Stromal cell of bone marrow (primary cell): ENCODE results near the gene ALPI.
"Not testable (repeated sequence)": the region's sequence is repeated elsewhere in the genome, so short reads cannot be mapped to it uniquely, and the experiment has no call there.

Experiments
- DNase-seq: peaks from one replicate; pipeline ENCODE4 v3.0.0-alpha.2; 2012; ENCODE audit warnings: low read depth

The ALPI gene

DNA sequence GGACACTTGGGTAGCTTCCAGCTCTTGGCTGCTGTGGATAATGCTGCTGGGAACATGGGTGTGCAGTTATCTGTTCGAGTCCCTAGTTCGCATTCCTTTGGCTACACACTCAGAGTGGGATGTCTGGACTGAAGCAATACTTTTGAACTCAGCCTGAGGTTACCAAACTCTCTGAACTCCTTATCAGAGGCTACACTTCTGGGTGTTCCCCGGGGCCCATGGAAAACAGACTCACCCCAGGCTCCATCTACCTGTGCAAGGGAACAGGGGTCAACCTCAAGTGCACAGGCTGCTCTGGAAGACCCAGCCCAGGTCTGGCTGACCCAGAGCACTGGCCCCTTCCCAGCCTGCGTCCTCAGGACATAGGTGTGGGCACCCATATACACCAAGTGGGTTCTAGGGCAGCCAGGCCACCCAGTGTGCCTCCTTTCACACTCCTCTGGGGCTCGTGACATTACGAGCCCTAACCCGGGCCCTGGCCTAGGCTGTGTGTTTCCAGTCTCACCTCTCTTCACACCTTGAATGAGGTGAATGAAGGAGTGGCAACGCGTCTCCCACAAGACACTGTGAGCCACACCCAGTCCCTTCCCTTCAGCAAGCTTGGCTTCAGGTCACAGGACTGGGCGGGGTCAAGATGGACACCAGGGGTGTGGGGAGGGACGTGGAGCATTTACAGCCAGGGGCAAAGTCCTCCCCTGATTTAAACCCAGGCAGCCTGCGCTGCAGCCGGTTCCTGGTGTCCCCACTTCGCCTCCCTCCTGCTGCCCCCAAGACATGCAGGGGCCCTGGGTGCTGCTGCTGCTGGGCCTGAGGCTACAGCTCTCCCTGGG lies at the start of gene ALPI:
TSS of gene ALPI (plus strand) at position 728 of the 830 bp plus-strand sequence. CDS start at position 775, 47 bp downstream.
- no peak for DNase-seq

- no peak for DNase-seq
These were observed 49.2 kb upstream of the ALPI start, which contains the start of gene ALPG for GRCh38 chr2:232406556-232407310. Gene ALPG, plus strand, starts transcription at chr2:232406844. Its CDS starts 51 bp downstream, at chr2:232406895.

- DNase-seq, result not testable (repeated sequence)
These were observed 48.4 kb upstream of the ALPI start for GRCh38 chr2:232407428-232408150.

DNA sequence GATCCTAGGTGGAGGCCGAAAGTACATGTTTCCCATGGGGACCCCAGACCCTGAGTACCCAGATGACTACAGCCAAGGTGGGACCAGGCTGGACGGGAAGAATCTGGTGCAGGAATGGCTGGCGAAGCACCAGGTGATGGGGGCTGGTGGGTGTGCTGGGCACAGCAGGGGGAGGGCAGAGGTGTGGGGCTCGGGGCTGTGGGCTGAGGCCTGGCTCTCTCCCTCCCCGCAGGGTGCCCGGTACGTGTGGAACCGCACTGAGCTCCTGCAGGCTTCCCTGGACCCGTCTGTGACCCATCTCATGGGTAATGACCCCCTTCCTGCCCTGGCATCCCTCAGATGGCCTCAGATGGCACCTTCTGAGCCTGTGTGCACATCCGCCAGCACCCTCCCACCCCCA lies 47.7 kb upstream of the ALPI start:
- DNase-seq, result not testable (repeated sequence)

- not testable (repeated sequence) for DNase-seq
These were observed 46.3 kb upstream of the ALPI start for GRCh38 chr2:232409617-232410016.

DNA sequence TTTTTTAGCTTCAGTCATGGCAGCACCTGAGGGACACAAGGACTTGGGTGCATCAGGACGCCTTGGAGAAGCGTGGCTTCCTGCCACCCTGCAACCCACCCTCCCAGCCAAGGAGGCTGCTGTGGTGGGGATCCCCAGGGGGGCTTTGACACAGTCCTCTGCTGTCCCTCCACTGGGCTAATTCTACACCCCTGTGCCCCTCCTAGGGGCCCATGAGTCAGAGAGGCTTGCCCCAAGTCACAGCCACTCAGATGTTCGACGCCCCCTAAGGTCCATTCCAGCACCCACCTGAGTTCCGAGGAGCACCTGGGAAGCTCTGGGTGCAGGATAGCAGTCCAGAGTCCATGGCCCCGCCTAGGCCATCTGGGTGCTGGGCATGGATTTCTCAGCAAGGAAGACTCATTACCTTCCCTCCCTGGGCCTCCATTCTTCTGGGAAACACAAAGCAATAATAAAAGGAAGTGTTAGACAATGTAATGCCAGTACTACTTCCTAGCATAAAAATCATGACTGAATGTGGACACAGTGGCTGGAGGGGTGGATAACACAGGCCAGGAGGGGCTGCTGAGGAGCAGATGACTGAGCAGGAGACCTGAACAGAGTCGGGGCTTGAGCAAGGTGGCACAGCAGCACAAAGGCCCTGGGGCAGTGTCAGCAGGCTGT lies 45.6 kb upstream of the ALPI start:
- DNase-seq, result no peak

DNA sequence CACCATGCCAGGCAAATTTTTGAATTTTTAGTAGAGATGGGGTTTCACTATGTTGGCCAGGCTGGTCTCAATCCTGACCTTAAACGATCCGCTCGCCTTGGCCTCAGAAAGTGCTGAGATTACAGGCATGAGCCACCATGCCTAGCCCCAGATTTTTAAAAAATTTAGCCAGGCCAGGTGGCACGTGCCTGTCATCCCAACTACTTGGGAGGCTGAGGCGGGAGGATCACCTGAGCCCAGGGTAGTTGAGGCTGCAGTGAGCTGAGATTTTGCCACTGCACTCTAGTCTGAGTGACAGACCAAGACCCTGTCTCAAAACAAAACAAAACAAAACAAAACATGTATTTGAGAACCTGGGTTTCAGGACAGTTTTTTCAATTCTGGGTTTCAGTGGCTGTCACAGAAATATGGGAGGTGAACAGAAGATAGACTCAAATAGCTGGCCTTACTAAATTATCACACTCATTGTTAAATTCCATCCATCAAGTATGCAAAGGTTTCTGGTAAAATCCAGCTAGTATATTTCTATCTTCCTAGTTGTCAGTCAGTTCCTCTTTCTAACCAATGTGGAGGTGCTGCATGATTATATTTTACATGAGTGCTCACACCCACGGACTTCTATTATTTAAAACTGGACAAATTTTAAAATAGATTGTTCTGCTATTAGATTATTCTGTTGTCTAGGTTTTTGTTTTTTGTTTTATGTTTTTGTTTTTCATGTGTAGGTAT lies 43.9 kb upstream of the ALPI start:
- DNase-seq, result no peak

DNA sequence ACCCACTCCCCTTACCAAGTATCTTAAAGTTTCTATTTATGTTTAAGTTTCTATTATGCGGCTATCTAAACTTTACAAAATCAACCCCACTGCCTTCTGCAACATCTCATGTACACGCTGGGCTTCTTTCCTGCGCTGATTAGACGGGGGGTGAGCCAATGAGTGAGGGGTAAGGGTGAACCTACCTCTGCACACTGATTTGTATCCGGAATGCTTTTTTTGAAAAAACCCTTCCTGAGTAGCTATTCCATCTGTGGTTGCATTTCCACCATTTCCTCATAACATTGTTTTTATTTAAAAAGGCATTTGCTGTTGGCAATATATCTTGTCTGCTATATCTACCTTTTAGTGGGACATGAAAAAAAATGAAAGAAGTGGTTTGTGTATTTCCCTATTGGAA lies 43.0 kb upstream of the ALPI start:
- no peak for DNase-seq

DNA sequence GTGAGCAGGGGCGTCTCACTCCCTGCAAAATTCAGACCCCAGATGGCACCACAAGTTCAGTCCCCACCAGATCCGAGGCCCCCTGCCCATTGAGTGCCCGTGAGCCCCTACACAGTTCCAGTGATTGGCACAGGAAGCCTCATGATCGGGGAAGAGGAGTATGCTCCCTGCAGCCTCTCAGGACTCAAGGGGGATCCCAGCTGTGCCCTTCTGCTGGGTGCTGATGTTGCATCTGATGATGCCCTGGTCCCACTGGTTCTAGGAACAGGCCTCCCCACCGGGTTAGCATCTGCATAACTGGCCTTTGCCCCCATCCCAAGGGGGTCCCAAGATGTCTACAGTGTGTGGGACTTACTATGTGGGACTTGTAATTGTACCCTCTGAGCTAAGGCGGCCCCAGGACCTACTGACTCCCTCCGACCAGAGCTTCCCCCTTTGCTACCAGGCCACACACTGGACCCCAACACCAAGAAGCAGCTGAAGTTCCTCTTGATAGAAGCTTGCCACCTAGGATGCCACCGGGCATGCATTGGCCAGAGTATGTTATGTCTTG lies 40.7 kb upstream of the ALPI start:
- no peak for DNase-seq

GRCh38 chr2:232415736-232416520 lies 40.0 kb upstream of the ALPI start:
- no peak for DNase-seq

DNA sequence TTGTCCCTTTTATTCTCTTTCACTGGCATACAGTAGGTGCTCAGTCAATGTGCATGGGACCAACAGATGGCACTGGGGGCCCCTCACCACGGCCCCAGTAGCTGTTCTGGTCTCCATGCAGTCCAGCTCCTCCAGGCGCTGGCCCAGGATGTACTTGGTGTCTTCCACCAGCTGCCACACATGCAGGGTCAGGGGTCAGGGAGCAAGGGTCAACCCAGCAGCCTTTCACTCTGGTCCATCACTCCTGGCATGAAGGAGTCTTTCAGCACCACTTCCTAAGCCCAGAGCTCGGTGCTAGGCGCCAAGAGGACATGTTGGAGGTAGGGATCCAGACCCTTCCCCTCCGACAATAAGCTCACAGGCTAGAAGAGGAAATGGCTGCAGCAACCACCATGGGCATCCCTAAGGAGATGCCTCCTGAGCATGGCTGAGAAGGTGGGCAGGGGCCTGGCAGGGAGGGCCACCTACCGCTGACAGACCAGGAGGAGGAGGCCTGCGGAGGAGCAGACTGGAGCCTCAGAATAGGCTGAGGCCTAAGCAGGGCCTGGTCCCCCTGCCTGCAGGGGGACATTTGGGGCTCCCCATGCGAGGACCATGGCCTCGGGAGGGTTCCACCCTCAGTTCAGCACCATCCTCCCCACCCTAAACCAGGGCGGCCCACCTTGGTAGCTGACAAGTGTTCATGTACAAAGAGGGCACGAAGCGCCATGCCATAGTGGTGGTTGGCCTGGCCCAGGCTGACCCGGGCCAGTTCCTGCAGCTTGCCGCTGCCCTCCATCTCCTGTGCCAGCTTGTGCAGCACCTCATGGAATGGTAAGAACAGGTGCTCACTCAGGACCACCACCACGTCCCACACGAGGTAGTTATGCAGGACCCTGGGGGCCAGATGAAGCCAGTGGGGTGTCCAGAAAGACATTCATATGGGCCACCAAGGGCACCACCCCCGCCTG lies 39.2 kb upstream of the ALPI start:
- no peak for DNase-seq

GRCh38 chr2:232417489-232417888 lies 38.5 kb upstream of the ALPI start:
- DNase-seq, result no peak

- DNase-seq, result no peak
These were observed 37.9 kb upstream of the ALPI start for GRCh38 chr2:232418056-232418455.

DNA sequence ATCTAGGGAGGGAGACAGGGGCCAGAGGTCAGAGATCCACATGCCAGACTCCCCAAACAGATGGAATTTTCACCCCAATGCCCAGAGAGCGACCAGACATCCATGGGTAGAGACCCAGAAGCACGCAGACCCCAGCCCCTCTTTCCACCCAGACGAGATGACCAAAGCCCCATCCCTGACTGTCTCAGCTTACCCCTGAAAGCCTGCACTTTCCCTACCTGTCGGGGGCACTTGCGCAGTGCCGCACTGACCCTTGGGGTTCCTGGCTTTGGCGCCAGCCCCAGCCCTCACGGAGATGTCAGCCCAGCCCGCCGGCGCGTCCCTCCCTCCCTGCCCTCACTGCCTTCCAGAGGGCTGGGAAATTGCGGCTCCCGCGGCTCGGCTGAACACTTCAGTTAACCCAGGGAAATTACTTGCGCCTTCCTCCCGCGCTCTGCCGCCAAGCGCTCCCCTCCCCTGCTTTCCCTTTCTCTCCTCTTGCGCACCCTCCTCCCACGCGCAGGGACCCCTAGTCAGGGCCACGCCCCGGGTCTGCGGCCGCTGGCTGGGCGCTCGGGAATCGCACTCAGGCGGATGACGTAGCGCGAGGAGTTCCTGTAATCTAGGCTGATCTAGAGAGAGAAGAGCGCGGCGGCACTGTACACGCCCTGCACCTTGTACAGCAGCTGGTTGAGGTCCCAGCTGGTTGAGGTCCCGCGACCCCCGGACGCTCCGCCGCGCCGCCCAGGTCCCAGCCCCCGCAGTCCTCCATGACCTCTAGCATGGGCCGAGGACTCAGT lies 37.3 kb upstream of the ALPI start:
- DNase-seq, result no peak

DNA sequence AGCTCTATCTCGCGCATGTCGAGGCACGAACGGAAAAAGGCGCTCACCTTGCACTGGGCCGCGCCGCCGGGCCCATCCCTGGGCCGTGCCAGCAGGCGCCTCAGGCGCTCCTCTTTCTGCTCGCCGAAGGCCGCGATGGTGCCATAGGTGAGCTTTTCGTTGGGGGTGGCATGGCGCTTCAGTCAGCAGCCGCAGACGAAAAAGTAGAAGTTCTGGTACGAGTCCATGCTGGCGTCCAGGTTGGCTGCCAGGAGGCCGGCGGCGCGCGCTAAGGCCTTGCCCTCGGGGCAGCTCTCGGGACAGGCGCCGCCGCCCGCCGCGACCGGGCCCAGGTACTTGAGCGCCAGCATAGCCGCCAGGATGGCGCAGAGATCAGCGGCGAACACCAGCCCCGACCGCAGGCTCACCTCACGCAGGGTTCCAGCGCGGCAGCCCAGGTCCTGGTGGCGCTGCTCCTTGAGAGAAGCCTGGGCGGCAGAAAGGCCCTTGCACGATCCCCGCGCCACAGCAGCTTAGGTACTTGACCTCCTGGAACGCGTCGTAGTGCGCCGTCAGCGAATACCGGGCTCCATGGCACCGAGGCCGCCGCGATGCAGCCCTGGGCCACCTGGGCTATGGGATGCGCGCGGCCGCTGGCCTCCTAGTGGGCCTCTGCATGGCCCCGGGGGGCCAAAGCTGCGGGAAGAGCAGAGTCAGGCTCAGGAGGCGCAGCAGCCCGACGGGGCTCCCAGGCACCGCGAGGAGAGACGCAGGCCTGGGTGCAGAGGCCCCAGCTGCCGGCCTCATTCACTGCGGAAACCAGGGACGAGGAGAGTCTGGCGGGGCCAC lies 36.5 kb upstream of the ALPI start:
- DNase-seq, result no peak

DNA sequence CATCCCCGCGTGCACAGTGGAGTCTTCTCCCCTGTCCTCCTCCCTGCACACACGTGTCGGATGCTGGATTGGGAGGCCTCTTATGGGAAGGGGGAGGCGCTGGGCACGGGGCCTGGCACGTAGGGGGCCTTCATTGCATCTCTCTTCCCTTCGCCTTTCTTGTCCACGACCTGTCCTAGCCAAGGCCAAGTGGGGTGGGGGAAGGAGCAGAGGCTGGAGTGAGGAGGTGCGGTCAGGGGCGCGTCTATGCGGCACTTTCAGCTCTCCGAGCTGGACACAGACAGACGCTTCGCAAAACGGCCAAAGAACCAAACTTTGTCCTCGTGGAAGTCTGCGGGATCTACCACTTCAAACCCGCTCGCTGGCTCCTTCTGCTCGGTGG lies 35.9 kb upstream of the ALPI start:
- DNase-seq, result no peak

DNA sequence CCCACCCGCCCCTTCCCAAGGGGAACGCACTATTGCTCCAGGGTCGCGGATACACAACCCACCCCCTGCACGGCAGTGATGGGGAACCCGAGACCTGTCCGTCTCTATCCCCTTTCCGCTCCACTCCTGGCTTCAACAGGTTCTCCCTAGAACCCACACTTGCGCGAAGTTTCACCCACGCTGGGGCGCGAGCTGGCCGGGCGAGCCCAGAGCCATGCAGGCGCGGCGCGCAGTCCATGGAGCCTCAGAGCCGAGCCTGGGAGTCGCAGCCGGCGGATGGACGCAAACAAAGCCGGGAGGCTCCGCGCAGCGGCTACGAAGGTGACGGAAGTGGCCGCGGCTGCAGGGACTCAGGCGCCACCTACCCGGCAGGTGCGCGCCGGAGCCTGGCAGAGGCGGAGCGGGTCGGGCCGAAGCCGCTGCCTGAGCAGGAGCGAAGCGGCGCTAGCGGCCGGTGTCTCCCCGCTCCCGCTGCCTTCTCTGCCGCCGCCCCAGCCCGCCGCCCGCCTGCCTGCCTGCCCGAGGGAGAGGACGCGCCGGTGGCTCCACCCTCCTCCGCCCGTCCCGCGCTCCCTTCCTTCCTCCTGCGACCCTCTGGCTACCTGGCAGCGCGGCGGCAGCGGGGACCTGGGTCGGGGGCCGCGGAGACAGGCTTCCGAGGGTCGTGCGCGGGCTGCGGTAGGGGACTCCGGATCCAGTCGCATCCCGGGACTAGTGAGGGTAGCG lies 35.3 kb upstream of the ALPI start:
- DNase-seq, result no peak
